Measurements from ENCODE around the gene MRPL37. TPM values are rescaled to one million over a fixed set of nuclear protein-coding genes. Genes with fewer than 3 reads are reported as not detected.

The MRPL37 gene
- total and polyA plus RNA-seq, 2 donors (not counting 3 experiments of a cell fraction or from before 2014, with no cell fraction given): 45.0 to 109 TPM

DNA sequence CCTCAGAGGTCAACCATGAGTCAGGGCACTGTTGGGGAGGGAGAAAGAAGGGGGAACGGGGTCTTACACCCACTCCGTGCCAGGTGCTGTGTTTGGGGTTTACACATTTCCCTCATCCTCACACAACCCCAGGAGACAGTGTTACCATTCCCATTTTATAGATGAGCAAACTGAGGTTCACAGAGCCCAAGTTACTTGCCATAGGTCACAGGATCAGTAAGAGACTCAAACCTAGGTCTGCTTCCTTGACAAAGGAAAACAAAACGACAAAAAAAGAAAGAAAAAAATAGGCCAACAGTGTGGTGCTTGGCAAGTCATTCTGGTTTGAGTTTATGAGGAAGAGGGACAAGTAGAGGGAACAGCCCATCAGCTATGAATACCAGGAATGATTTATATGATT is 30.9 kb upstream of the MRPL37 start:
- Histone ChIP-seq H3K4me3 (replicated peaks in 1 of 3; ENCODE audit: insufficient read depth in 1 of 3, low read depth in 1 of 3, low read length in 3 of 3) (no peak overlapping the region), H3K4me2 (ENCODE audit: insufficient read depth, low read length) (no peak overlapping the region), H3K9ac (replicated peaks; ENCODE audit: extremely low read depth, insufficient read depth, low read length) (no peak overlapping the region), H3K27ac (ENCODE audit: insufficient read depth, low read depth, low read length) (no peak overlapping the region), H3K9me3 (replicated peaks; ENCODE audit: control insufficient read depth, insufficient read depth, low read length) (no peaks in the 10 kb centered on the region), H3K9me1 (replicated peaks; ENCODE audit: control insufficient read depth, extremely low read depth, insufficient read depth, low read length) (no peaks in the 10 kb centered on the region), H3K4me1 (ENCODE audit: control insufficient read depth, extremely low read depth, insufficient read depth, low read length) (peaks cover 17% of the 10 kb centered on the region), H3K36me3 (ENCODE audit: control insufficient read depth in 2 of 2, extremely low read depth in 1 of 2, insufficient read depth in 2 of 2, low read length in 2 of 2) (no peaks in the 10 kb centered on the region), H4K20me1 (replicated peaks; ENCODE audit: control insufficient read depth, extremely low read depth, insufficient read depth, low read length) (no peaks in the 10 kb centered on the region), H3K79me2 (ENCODE audit: control insufficient read depth, insufficient read depth, low read length) (no peaks in the 10 kb centered on the region), H2AFZ (ENCODE audit: low read depth, low read length) (no peak overlapping the region), H3K27me3 (ENCODE audit: control insufficient read depth in 2 of 2, insufficient read depth in 2 of 2, low read length in 2 of 2) (no peaks in the 10 kb centered on the region)
- dilution Hi-C loops (cut with MboI; ENCODE audit: extremely low pct_ligation_motif_present, low sequenced_read_pairs) (no loop called here), intact Hi-C loops (cut with micrococcal nuclease) (no loop called here)
- FAIRE-seq (no peak), DNase-seq (ENCODE audit: low read depth, low spot score) (no peak)
- CTCF ChIA-PET: interaction anchor here (2.2 kb wide), 1 partner anchor 48 kb away, joined by 7 read pairs; no protein-coding TSS in a partner anchor
- POLR2A ChIA-PET: no interaction called here
- no TSS peak for BruUV-seq (replicated peaks)
- TF ChIP-seq POLR2A (IDR thresholded peaks at IDR 0.05; ENCODE audit: low read depth, low read length): no peak
- TF ChIP-seq EZH2 (IDR thresholded peaks at IDR 0.05; ENCODE audit: borderline replicate concordance, low read depth, low read length, severe bottlenecking): no peak
- TF ChIP-seq, protein P1, sequence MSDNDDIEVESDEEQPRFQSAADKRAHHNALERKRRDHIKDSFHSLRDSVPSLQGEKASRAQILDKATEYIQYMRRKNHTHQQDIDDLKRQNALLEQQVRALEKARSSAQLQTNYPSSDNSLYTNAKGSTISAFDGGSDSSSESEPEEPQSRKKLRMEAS (IDR thresholded peaks at IDR 0.05; ENCODE audit: insufficient read depth, insufficient read length): no peak
- TF ChIP-seq, protein P2, sequence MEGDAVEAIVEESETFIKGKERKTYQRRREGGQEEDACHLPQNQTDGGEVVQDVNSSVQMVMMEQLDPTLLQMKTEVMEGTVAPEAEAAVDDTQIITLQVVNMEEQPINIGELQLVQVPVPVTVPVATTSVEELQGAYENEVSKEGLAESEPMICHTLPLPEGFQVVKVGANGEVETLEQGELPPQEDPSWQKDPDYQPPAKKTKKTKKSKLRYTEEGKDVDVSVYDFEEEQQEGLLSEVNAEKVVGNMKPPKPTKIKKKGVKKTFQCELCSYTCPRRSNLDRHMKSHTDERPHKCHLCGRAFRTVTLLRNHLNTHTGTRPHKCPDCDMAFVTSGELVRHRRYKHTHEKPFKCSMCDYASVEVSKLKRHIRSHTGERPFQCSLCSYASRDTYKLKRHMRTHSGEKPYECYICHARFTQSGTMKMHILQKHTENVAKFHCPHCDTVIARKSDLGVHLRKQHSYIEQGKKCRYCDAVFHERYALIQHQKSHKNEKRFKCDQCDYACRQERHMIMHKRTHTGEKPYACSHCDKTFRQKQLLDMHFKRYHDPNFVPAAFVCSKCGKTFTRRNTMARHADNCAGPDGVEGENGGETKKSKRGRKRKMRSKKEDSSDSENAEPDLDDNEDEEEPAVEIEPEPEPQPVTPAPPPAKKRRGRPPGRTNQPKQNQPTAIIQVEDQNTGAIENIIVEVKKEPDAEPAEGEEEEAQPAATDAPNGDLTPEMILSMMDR (IDR thresholded peaks at IDR 0.05; ENCODE audit: extremely low read depth in 1 of 2, insufficient read depth in 1 of 2, low read depth in 1 of 2, low read length in 2 of 2): no peak
- no peak for TF ChIP-seq MYC (IDR thresholded peaks at IDR 0.05; ENCODE audit: low read depth, low read length)
- TF ChIP-seq GATA2 (IDR thresholded peaks at IDR 0.05; ENCODE audit: insufficient read depth, insufficient read length, low read depth, low read length): no peak
- TF ChIP-seq POLR2AphosphoS5 (IDR thresholded peaks at IDR 0.05; ENCODE audit: insufficient read depth, low read depth, low read length): no peak
- no peak for TF ChIP-seq JUN (IDR thresholded peaks at IDR 0.05; ENCODE audit: borderline replicate concordance, insufficient read depth, insufficient read length, low read depth)
- TF ChIP-seq FOS (IDR thresholded peaks at IDR 0.05; ENCODE audit: borderline replicate concordance, insufficient read depth, low read length): no peak

Data from endothelial cell of umbilical vein (primary cell).